ENCODE results near the gene CYTH1.

CYTH1 gene

GRCh38 chr17:78736526-78737079 lies 45.5 kb downstream of the CYTH1 start:
- no peak for DNase-seq (ENCODE audit: low read depth in 2 of 2)

DNA sequence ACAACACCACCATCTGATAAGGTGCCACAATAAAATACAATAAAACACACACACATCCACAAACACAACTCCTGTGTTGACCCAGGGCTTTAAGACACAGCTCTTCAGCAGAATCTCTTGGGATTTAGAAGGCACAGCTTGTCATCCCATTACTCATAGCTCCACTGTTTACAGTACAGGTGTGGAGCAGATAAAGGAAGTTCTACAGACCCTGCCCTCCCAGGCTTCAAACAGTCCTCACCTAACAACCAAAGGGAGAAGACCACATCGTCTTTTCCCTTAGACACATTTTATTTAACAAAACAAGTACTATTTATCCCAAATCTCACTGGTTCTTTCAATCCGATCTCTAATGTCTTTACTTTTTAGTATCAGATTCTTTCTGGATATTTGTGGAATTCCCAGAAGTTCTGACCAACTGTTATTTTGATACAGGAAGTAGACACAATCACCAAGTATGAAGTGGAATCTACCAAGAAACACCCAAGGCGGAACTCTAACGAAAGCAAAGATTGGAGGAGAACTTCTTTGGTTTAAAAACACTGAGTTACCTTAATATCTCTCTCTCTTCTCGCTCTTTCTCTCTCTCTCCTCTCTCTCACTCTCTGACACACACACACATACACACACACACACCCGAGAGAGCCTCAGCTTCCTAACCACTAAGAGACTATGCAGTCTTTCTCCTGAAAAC lies 46.1 kb downstream of the CYTH1 start:
- no peak for DNase-seq (ENCODE audit: low read depth in 2 of 2)

- no peak for DNase-seq (ENCODE audit: low read depth in 2 of 2)
Observed at GRCh38 chr17:78734793-78735641, 47.1 kb downstream of the CYTH1 start.

GRCh38 chr17:78732354-78732753 lies 49.7 kb downstream of the CYTH1 start:
- no peak for DNase-seq (ENCODE audit: low read depth in 2 of 2)

GRCh38 chr17:78731904-78732303 lies 50.2 kb downstream of the CYTH1 start:
- no peak for DNase-seq (ENCODE audit: low read depth in 2 of 2)

GRCh38 chr17:78729641-78730040 lies 52.4 kb downstream of the CYTH1 start:
- no peak for DNase-seq (ENCODE audit: low read depth in 2 of 2)

DNA sequence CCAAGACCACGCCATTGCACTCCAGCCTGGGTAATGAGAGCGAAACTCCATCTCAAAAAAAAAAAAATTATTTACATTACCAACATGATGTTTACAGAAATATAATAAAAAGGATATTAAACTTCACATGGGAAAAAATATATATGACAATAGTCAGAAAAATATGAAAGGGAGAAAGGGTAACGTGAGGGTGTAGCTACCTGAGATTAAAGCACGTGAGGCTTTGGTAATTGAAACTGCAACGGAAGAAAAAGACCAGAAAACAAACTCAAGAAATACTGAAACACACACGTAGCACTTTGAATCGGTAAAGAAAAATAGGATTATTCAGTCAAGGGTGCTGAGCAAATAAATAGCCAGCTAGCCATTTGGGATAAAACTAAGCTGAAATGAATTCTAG lies 53.6 kb downstream of the CYTH1 start:
- DNase-seq (ENCODE audit: low read depth in 2 of 2) = no peak

- no peak for DNase-seq (ENCODE audit: low read depth in 2 of 2)
Observed at GRCh38 chr17:78727476-78728229, 54.4 kb downstream of the CYTH1 start.

- DNase-seq (ENCODE audit: low read depth in 2 of 2) = no peak
Observed at GRCh38 chr17:78727057-78727456, 55.0 kb downstream of the CYTH1 start.

GRCh38 chr17:78726513-78726912 lies 55.6 kb downstream of the CYTH1 start:
- DNase-seq (ENCODE audit: low read depth in 2 of 2) = no peak

DNA sequence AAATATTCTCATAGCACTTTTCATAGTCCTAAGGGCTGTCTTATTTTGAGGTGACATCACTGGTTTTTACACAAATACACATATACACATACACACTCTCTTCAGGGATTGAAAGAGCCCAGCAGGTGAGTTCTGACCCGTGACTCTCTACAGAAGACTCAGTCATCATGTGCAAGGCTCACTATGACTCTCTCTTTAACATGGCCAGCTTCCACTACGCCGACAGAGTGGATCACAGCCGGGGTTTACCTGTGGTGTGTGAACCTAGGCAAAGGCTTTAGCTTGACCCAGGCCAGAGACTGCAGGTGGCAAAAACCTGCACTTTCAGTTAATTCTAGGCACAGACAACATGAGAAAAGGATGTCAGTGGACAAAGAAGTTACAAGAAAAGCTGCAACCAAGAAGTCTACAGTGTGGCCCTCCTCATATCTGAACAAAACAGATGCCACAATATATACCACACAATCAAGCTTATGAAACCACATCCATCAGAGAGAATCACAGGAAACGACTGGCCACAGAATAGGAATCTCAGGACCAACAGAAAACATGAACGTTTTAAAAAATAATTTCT lies 56.5 kb downstream of the CYTH1 start:
- no peak for DNase-seq (ENCODE audit: low read depth in 2 of 2)

DNA sequence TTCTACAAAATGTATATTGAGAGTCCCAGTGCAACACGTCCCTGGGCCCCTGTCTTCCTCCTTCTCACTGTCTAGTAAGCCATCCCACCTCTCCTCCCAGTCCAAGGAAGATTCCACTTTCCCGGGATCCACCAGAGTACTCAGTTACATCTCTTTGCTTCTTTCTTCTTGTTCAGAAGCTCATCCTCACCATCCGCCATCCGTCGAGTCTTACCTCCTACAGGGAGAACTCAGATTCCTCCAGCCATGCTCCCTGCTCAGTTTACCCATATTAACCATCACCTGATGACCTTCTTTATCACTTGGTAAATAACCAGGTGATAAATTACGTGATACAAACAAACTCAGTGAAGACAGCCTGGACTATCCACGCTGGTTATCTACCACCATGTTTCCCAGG lies 57.1 kb downstream of the CYTH1 start:
- DNase-seq (ENCODE audit: low read depth in 2 of 2) = no peak

GRCh38 chr17:78724544-78724943 lies 57.5 kb downstream of the CYTH1 start:
- no peak for DNase-seq (ENCODE audit: low read depth in 2 of 2)

DNA sequence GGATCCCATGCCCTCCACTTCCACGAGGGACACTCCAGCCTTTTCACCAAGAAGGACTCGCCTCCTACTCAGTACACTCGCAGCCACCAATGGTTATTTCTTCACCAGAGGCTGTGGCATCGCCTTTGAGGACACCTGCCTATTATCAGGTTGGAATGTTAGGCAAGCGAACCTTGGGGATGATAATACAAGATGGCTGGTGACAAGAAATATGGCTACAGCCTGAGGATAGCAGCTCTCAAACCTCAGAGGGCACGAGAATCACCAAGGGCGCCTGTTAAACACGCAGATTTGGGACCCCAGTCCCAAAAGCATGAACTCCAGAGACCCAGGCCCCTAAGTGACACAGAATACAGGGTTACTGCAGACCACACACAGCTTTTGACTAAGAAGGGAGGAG lies 58.1 kb downstream of the CYTH1 start:
- DNase-seq (ENCODE audit: low read depth in 2 of 2) = no peak

DNA sequence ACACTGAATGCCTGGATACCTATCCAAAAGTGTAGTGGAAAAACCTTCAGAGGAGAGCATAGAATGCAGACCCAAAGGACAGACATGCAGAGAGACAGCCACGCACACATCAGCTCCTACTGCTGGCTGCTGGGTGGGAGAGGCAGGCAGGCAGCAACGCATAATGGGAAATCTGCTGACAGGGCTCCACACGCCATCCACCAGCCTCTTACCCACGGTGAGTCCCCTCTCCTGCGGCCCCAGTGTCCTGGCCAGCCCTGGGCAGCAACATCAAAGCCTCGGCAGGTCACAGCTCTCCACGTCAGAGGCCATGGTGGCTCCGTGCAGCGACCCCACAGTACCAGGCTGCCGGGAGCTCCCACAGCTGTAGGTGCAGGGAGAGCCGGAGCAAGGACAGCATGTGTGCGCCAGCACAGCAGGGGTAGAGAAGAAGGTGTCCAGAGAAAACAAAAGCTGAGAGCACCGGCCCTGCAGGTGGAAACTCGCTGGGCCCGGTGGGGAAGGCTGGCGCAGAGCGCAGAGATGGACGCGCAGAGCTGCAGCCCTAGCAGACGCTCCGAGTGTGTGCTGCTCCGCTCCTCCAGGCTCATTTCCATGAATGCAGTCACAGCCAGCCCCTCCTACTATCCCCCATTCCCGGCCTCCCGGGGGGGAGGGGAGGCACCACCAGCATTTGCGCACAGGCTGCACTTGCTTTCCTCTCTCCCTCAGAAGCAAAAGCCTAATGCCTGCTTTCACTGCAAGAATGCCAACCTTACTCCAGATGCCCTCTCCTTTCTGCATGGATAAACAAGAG lies 58.9 kb downstream of the CYTH1 start:
- DNase-seq (ENCODE audit: low read depth in 2 of 2) = no peak

GRCh38 chr17:78722246-78722761 lies 59.8 kb downstream of the CYTH1 start:
- no peak for DNase-seq (ENCODE audit: low read depth in 2 of 2)

GRCh38 chr17:78719630-78720298 lies 62.3 kb downstream of the CYTH1 start:
- no peak for DNase-seq (ENCODE audit: low read depth in 2 of 2)

DNA sequence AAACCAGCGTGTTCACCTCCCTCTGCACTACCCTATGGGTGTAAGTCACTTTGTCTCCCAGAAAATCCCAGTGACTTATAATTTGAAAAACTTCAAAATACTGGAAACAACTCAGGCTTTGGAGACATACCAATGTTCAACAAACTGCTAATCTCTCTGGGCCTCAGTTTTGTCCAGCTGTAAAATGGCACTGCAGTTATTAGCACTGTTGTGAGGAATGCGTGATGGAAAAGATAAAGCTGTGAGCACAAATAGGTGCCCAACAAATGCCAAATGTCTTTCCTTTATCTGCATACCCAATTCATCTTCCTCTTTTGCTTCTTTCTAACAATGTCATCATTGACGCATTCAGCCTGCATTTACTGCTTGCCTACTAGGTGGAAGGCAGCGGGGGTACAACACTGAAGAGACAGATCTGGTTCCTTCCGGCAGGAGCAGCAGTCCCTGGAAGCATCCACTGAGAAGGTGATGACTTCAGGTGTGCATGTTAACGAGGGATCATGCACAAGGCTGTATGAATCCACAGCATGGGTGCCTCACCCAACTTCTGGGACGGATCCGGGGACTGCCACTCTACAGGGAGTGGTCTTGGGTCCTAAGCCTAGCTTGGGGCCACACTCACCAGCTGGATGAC lies 63.4 kb downstream of the CYTH1 start:
- no peak for DNase-seq (ENCODE audit: low read depth in 2 of 2)

GRCh38 chr17:78717431-78717980 lies 64.6 kb downstream of the CYTH1 start:
- no peak for DNase-seq (ENCODE audit: low read depth in 2 of 2)

All from stimulated activated CD4-positive, alpha-beta T cell treated with anti-CD3 and anti-CD28 coated beads, Interleukin-4, amount 100 ng/mL, for 48 hours (primary cell).